Measurements from ENCODE around the gene GNPTG.
"Not testable (repeated sequence)": the region's sequence is repeated elsewhere in the genome, so short reads cannot be mapped to it uniquely, and the experiment has no call there.

- TF ChIP-seq POLR2AphosphoS5, CTCF (IDR thresholded peaks at IDR 0.05): not testable (repeated sequence)
Measured at GRCh38 chr16:1328961-1329360, 22.8 kb upstream of the GNPTG start.
